ENCODE results near the gene DOK7.

DOK7 gene

GRCh38 chr4:3487861-3488260, 24.8 kb downstream of the DOK7 start:
- DNase-seq (ENCODE audit: low read depth, low spot score) = no peak

GRCh38 chr4:3488820-3489219, 25.7 kb downstream of the DOK7 start:
- DNase-seq (ENCODE audit: low read depth, low spot score) = no peak

GRCh38 chr4:3489451-3489962, 26.4 kb downstream of the DOK7 start:
- DNase-seq (ENCODE audit: low read depth, low spot score) = no peak

GRCh38 chr4:3491681-3492405, 28.7 kb downstream of the DOK7 start:
- DNase-seq (ENCODE audit: low read depth, low spot score) = no peak

- DNase-seq (ENCODE audit: low read depth, low spot score) = no peak
Observed at GRCh38 chr4:3492741-3493719, 29.9 kb downstream of the DOK7 start.

- DNase-seq (ENCODE audit: low read depth, low spot score) = no peak
Observed at GRCh38 chr4:3493720-3494461, 30.8 kb downstream of the DOK7 start.

- no peak for DNase-seq (ENCODE audit: low read depth, low spot score)
Observed at GRCh38 chr4:3494462-3494871, 31.4 kb downstream of the DOK7 start.

GRCh38 chr4:3495204-3495975, 32.3 kb downstream of the DOK7 start:
- DNase-seq (ENCODE audit: low read depth, low spot score) = no peak

- no peak for DNase-seq (ENCODE audit: low read depth, low spot score)
Observed at GRCh38 chr4:3496021-3496420, 32.9 kb downstream of the DOK7 start.

GRCh38 chr4:3497095-3497494, 34.0 kb downstream of the DOK7 start:
- no peak for DNase-seq (ENCODE audit: low read depth, low spot score)

- DNase-seq (ENCODE audit: low read depth, low spot score) = no peak
Observed at GRCh38 chr4:3497523-3498389, 34.6 kb downstream of the DOK7 start.

- DNase-seq (ENCODE audit: low read depth, low spot score) = no peak
Observed at GRCh38 chr4:3498407-3498806, 35.3 kb downstream of the DOK7 start.

GRCh38 chr4:3498901-3499510, 35.9 kb downstream of the DOK7 start:
- DNase-seq (ENCODE audit: low read depth, low spot score) = no peak

GRCh38 chr4:3499710-3500109, 36.6 kb downstream of the DOK7 start:
- DNase-seq (ENCODE audit: low read depth, low spot score) = no peak

GRCh38 chr4:3500111-3500510, 37.0 kb downstream of the DOK7 start:
- DNase-seq (ENCODE audit: low read depth, low spot score) = no peak

- no peak for DNase-seq (ENCODE audit: low read depth, low spot score)
Observed at GRCh38 chr4:3500634-3501101, 37.6 kb downstream of the DOK7 start.

- no peak for DNase-seq (ENCODE audit: low read depth, low spot score)
Observed at GRCh38 chr4:3501126-3501824, 38.2 kb downstream of the DOK7 start.

- DNase-seq (ENCODE audit: low read depth, low spot score) = no peak
Observed at GRCh38 chr4:3501825-3502425, 38.8 kb downstream of the DOK7 start.
